C1 segment of cervical spinal cord (tissue), 14 donors: ENCODE data around the gene CA10.
A peak's percentile ranks its signal among the peaks of the same experiment; 100 is the strongest.

Experiments
- DNase-seq, 14 donors: peaks; one replicate each; lab custom pipeline; 2025; lab: John Stamatoyannopoulos, UW

The CA10 gene

DNA sequence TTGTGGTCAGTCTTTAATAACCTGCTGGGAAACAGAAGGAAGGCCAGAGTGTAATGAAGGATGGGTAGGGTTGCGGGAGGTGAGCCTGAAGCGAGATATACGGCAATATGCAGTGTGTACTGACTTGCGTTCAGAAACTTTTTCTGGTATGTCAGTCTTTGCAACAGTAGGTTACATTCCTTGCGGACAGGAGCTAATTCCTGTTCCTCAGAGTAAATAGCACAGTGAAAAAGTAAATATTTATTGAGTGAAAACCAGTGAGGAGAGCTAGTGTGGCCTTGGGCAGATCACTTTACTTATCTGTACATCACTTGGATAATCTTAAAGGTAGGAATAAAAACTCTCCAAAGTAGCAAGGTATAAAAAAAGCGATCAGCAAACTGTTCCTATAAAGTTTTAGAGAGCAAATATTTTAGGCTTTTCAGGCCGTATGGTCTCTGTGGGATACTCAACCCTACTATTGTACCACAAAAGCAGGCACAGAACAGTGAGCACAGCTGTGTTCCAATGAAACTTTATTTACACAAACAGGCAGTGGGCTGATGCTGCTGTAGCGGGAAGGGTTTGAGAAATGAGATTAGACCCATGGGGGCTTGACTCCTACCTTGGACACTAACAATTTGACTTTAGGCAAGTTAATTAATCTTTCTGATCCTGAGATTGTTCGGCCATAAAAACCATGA, 550.1 kb downstream of the CA10 start:
- DNase-seq: no peak

DNA sequence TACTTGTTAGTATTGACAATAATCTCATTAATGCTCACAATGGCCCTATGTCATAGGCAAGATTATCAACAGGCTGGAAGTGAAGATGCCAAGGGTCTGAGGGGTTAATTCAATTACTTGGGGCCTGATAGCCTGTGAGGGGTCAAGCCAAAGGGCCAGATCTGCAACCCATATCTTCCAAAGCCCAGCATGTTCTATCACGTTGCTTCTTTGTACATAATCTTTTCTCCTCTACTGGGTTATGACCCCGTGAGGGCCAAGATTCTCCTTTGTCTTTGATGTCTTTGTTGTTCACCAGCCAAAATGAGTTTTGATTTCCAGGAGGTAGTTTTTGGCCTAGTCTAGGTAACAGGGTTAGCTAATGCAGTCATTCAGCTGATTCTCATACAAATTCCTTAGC, 551.0 kb downstream of the CA10 start:
- DNase-seq: no peak

DNA sequence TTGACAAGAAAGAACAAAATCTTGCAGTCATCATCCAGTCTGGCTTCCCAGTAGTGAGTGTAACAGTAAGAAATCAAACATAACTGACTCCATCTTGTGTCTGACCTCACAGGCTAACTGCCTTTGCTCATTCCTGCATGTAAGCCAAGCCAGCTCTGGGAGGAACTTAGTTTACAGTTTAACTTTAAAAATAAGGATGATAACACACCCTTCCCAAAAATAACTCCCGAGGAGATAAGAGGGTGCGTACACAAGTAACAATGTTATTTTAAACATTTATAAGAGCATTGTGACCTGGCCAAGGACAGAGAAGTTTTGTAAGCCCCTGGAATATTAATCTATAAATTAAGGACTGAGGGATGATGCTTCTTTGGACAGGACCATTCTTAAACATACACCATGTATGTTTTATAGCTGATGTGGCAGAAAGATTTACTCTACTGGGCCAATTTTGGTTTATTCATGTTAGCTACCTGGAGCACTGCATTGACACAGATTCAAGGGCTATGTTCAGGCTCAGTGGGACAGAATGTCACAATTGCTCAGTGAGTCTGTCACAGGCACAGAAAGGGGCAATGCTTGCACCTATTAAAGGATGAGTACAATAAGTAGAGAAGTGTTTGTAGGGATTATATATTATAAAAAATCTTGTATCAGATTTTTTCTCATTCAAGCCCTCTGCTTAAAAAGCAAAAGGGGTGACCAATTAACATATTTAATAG, 554.1 kb downstream of the CA10 start:
- DNase-seq: no peak

DNA sequence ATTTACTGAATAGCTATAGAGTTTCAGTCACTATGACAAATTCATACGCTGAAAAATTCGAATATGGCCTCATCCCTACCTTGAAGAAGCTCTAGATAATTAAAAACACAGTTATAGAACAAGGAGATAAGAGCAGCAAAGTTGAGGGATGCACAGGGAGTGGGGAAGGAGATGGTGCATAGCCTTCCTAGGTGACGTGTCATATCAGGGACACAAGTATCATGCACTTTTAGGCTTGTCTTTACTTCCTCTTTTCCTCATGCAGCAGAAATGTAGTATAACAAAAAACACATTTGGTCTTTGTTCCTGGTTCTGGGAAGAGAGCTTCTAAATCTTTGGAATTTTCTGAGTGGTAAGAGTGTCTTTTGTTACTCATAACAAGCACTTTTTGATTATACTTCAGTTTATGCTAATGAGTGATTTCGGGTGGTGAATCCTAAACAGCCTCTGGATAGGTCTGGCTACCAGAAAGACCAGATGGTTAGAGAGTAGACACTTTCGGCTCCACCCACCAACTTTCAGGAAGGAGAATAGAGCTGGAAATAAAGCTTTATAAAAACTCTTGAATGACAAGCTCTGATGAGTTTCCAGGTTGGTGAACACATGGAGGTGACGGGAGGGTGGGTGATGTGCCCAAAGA, 556.8 kb downstream of the CA10 start:
- DNase-seq: no peak

DNA sequence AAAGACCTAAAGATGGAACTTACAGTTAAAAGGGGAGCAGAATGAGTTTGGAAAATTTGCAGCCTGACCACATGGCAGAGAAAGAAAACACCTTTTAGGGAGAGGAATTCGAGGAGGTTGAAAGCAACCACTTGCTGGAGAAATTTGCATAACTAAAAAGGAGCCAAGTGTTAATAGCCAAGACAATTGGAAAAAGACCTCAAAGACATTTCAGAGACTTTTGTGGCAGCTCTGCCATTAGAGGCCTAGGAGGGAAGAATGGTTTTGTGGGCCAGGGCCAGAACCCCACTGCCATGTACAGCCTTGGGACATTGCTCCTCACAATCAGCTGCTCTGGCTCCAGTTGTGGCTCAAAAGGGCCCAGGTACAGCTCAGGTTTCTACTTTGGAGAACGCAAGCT, 559.7 kb downstream of the CA10 start:
- DNase-seq: no peak

DNA sequence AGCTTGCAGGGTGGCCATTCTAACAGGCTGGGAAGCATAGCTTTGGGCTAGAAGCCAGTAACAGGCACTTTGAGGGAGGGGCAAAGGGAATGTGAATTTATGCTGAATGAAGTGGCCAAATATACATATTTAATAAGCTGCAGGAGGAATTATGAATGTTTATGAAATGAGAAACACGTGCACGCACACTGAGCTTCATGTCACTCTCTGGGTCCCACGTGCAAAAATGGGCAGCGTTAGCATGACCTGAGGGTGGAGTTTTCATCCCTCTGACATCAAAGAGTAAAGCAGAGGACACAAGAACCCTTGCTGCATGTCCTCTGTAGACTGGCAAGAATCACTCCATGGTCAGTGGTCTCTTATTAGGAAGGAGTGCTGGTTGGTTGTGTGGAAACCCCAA, 561.2 kb downstream of the CA10 start:
- DNase-seq: no peak

DNA sequence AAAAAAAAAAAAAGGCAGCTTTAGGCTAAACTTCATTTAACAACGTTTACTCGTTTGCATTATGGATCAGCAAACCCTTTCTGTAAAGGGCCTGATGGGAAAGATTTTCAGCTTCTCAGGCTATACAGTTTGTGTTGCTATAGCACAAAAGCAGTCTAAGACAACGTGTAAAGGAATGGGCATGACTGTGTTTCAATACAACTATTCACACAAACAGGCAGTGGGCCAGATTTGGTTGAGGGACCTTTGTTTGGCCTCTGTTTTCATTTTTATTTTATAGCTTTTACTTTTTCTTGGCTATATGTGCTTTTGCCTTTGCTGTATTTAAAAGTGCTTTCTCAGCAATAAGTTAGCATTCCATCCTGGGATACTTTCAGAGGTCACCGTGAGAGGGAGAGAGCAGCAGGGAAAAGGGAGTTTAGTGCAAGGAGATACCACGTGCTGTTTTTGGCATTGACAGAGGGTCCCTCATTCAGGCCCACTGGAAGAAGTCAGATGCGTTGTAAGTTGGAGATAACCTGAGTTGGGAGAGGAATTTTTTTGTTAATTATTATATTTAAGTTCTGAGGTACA, 562.6 kb downstream of the CA10 start:
- no peak for DNase-seq

DNA sequence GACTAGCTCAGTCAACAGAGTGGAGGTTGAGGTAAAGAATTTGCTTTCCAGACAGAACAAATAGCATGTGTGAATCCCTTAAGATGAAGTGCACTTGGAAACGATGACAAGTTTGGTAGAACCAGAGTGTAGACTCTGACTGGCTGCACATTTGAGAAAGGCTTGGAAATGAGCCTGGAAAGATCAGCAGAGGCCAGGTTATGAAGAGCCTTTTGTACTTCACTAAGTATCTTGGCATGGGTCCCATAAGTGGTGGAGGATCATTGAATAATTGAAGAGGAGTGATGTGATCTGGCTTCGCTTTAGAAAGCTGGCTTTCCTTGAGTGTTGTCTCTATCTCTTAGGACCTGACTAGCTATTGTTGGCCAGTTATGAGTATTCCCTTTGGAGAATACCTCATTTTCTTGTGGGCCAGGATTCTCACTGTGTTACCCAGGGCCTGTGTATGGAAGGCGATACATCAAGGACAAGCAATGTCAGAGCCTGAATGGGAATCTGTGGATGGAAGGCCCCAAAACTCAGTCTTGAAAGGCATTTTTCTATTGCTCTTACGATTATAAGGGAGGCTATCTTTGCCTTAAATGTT, 568.4 kb downstream of the CA10 start:
- no peak for DNase-seq

DNA sequence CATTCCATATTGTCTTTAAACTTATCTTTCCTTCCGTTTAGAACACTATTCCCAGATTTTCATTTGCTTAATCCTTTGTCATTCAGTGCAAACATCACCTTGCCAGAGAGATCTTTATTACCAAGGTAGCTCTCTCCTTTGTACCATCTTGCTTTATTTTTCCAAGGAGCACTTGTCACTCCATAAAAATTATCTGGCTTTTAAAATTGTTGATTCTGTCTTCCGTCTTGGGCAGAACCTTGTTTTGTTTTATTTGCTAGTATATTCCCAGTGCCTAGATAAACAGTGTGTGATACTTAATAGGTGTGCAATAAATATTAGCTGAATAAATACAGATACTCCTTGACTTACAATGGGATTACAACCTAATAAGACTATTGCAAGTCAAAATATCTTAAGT, 570.5 kb downstream of the CA10 start:
- DNase-seq: no peak

DNA sequence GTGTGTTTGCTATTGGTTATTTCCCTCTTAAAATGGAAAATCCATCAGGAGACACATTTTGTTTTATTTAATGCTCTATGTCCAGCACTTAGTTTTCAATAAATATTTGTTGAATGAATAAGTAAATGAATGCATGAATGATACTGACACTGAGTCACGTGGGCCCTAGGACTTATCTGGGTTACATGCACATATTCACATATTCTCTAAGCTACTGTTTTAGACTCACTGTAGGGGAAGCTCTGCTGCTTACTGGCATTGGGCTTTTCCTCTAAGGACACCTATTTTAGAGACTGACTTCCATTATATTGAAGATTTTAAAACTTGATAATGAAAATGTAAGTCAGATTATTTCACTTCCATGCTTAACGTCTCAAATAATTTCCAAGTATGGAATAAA, 571.0 kb downstream of the CA10 start:
- no peak for DNase-seq

DNA sequence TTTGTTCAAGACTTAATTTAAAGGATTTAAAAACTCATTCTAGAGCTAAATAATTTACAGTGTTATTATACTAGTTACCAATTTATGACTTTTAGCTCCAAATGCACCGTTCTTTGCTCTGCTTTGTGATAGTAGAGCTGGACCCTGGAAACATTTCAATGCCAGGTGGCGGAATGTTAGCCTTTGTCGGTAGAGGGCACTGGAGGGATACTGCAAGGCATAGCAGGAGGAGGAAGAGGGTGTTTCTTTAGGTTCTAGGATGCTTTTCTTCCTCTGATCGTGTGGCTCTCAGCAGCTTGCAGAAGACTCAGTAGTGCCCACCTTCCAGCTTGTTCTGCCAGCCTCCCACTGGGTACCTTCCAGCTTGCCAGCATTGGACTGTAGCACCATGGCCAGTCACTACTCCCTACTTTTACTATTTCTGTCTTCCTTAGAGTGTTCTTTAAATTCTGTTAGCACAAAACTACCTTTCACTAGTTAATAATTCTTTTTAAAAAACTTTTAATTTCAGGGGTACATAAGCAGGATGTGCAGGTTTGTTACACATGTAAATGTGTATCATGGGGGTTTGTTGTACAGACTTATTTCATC, 572.9 kb downstream of the CA10 start:
- DNase-seq: peak in 4 of 14 donors; percentile 0 to 49 (median 2)

DNA sequence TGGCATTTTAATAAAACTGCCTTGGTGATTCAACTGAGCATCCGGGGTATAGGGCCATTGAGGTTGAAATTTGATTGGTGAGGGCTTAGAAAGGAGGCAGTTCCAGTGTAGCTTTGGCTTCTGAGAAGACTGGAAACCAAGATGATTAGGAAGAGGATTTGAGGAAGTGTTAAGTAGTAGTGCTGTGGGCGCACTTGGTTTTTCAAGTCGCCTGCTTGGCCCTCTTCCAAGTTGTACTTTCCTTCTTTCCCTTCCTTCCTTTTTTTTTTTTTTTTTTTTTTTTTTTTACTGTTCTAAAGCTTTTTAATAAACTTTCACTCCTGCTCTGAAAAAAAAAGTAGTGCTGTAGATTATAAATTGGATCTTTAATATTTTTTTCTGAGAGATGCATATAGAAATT, 577.6 kb downstream of the CA10 start:
- DNase-seq: no peak
